Gastrocnemius medialis (tissue), 4 donors: ENCODE data around the gene MACROH2A2. TPM values are rescaled to one million over a fixed set of nuclear protein-coding genes. Genes with fewer than 3 reads are reported as not detected.

Source experiments
- ATAC-seq, 2 donors: fragments of 150-250 bp; one replicate each; pipeline ENCODE4 v1.9.1; 2016
- DNase-seq, 2 donors: peaks; one replicate each; pipeline ENCODE4 v3.0.0-alpha.2; 2019
- H3K27ac ChIP-seq, 4 donors: fragments of 200-600 bp; sonication (generic); 1 replicate in 1 of 4; 2 replicates in 3 of 4; pipeline ENCODE4 v1.5.1; 2016 to 2018; ENCODE audit warnings: mild to moderate bottlenecking in 2 of 4, moderate library complexity in 1 of 4
- H3K27me3 ChIP-seq, 3 donors: fragments of 200-600 bp; sonication (generic) in 2 of 3; 1 replicate in 1 of 3; 2 replicates in 2 of 3; pipeline versions ENCODE4 v1.5.1 to v1.6.0; 2016 to 2019; ENCODE audit warnings: mild to moderate bottlenecking in 1 of 3, moderate library complexity in 1 of 3
- H3K36me3 ChIP-seq, 2 donors: fragments of 200-600 bp; sonication (generic) in 1 of 2; one replicate each; pipeline ENCODE4 v1.5.1; 2017 to 2018
- H3K4me1 ChIP-seq, 2 donors: fragments of 200-600 bp; sonication (generic) in 1 of 2; one replicate each; pipeline ENCODE4 v1.5.1; 2016 to 2017; ENCODE audit warnings: mild to moderate bottlenecking in 2 of 2
- H3K4me3 ChIP-seq, 4 donors: fragments of 200-600 bp; sonication (generic) in 3 of 4; 1 replicate in 1 of 4; 2 replicates in 3 of 4; pipeline ENCODE4 v1.5.1; 2016 to 2019; ENCODE audit warnings: mild to moderate bottlenecking in 2 of 4
- H3K9me3 ChIP-seq, 3 donors: fragments of 200-600 bp; sonication (generic) in 2 of 3; 1 replicate in 1 of 3; 2 replicates in 2 of 3; pipeline ENCODE4 v1.5.1; 2016 to 2019
- POLR2A ChIP-seq, 2 donors: fragments of 450-650 bp; IDR thresholded peaks; one replicate each; pipeline ENCODE4 v1.6.1; 2017; ENCODE audit warnings: antibody characterized with exemption in 2 of 2, mild to moderate bottlenecking in 2 of 2, moderate library complexity in 2 of 2
- in situ Hi-C, 4 donors: fragments of 200-750 bp; cut with MboI; loops; one replicate each; pipeline versions ENCODE4 v1.15.0 to v1.8.0; 2017; ENCODE audit warnings: low sequenced_read_pairs in 4 of 4
- intact Hi-C: fragments of 100-400 bp; cut with DNase I; formaldehyde crosslinking; loops from one replicate; pipeline ENCODE4 v1.15.1; 2023; ENCODE audit warnings: low total_unique reads
- total RNA-seq, 4 donors: library from RNA; depleted of rRNA; stranded (reverse); fragments of >200 nt; gene quantifications; one replicate each; pipeline versions ENCODE4 v1.1.0 to v1.2.3, GENCODE V29; 2016
- TF ChIP-seq, protein P1 (sequence below), 5 experiments: fragments of 450-650 bp in 3 of 5; fragments of 200-600 bp in 2 of 5; sonication (generic) in 2 of 5; IDR thresholded peaks in 4 of 5; conservative IDR thresholded peaks in 1 of 5; 1 replicate in 4 of 5; 2 replicates in 1 of 5; pipeline ENCODE4 v1.5.1; 2016 to 2019; ENCODE audit warnings: antibody characterized with exemption in 5 of 5, mild to moderate bottlenecking in 3 of 5, moderate library complexity in 3 of 5

Gene MACROH2A2
- total RNA-seq, 4 donors from 2014 or later = 0.53 to 5.2 (median 4.3) TPM

GRCh38 chr10:70131560-70131937 lies 78.9 kb downstream of the MACROH2A2 start:
- TF ChIP-seq POLR2A (IDR thresholded peaks at IDR 0.05) = no peak
- TF ChIP-seq, protein P1, sequence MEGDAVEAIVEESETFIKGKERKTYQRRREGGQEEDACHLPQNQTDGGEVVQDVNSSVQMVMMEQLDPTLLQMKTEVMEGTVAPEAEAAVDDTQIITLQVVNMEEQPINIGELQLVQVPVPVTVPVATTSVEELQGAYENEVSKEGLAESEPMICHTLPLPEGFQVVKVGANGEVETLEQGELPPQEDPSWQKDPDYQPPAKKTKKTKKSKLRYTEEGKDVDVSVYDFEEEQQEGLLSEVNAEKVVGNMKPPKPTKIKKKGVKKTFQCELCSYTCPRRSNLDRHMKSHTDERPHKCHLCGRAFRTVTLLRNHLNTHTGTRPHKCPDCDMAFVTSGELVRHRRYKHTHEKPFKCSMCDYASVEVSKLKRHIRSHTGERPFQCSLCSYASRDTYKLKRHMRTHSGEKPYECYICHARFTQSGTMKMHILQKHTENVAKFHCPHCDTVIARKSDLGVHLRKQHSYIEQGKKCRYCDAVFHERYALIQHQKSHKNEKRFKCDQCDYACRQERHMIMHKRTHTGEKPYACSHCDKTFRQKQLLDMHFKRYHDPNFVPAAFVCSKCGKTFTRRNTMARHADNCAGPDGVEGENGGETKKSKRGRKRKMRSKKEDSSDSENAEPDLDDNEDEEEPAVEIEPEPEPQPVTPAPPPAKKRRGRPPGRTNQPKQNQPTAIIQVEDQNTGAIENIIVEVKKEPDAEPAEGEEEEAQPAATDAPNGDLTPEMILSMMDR (IDR thresholded peaks at IDR 0.05 in 4 of 5, conservative IDR thresholded peaks at IDR 0.05 in 1 of 5) = no peak
- no peaks in the 10 kb centered on the region for H3K9me3 ChIP-seq
- H3K4me3 ChIP-seq = peak overlapping the region in 3 of 4 donors; percentile 68 to 86 (median 74)
- peaks cover 34 to 40% of the 10 kb centered on the region in 2 donors for H3K4me1 ChIP-seq
- H3K27me3 ChIP-seq = no peaks in the 10 kb centered on the region
- DNase-seq (no peak), ATAC-seq (no peak)
- intact Hi-C loops = loop anchor here (10.0 kb wide), 2 partner anchors 227 to 1733 kb away; no protein-coding TSS in a partner anchor
- in situ Hi-C loops = no loop called here
- H3K36me3 ChIP-seq = no peaks in the 10 kb centered on the region
- H3K27ac ChIP-seq = peak overlapping the region; percentile 83 to 87 (median 86)

DNA sequence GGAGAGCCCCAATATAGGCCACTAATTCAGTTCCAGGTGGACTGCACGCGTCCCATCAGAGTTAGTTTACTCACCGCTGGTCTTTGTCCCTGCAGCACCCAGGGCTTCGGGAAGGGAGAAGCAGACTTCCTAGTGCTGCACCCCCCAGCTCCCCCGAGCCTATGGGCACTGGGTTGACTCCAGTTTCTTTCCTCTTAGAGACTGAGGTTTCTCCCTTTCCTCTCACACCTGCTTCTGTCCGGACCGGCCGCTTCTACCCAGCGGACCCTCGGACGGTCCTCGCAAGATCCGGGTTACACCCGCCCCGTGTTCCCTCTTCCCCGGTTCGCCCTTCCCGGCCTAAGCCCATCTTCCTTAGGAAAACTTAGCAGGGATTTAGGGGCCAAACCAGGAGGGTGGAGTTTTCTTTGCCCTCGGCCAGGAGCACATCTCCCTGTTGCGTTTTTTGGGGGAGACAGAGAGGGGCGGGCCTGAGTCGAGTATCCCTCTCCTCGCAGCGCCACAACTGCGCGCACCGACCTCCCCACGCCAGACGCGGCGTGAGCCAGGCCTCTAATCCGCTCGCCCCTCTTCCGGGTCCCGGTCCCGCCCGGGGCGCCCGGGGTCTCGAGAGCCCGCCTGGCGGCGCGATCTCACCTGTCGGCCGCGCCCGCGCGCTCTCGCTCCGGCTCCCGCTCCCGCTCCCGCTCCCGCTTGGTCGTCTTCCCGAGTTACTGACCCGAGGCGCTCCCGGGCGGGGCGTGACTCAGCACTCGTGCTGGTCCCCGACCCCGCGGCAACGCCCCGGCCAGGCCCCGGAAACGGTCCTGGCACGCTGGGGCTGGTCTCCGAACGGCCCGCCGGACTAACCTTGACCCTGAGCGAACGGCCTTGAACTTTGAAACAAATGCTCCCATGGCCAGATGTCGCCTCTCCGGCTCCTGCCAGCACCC lies 79.7 kb downstream of the MACROH2A2 start, which contains the start of gene AIFM2:
TSS of gene AIFM2 (minus strand) at position 728 of the 932 bp plus-strand sequence. CDS start 8,741 bp downstream, outside the sequence.
- Histone ChIP-seq H3K27me3 (no peaks in the 10 kb centered on the region), H3K9me3 (no peaks in the 10 kb centered on the region), H3K27ac (peak within 1 kb of the TSS; percentile 83 to 87 (median 86)), H3K36me3 (no peaks in the 10 kb centered on the region), H3K4me3 (peak within 1 kb of the TSS; percentile 68 to 86 (median 72)), H3K4me1 (peaks cover 34 to 40% of the 10 kb centered on the region in 2 donors)
- intact Hi-C loops (loop anchor here (10.0 kb wide), 2 partner anchors 228 to 1732 kb away; no protein-coding TSS in a partner anchor), in situ Hi-C loops (no loop called here)
- peak; percentile 61 to 84 for DNase-seq
- TF ChIP-seq, protein P1 (IDR thresholded peaks at IDR 0.05 in 4 of 5, conservative IDR thresholded peaks at IDR 0.05 in 1 of 5) = peak in 2 of 5 experiments; percentile 18 to 32
- peak; percentile 45 to 49 for TF ChIP-seq POLR2A (IDR thresholded peaks at IDR 0.05)
- peak; percentile 62 to 70 for ATAC-seq

DNA sequence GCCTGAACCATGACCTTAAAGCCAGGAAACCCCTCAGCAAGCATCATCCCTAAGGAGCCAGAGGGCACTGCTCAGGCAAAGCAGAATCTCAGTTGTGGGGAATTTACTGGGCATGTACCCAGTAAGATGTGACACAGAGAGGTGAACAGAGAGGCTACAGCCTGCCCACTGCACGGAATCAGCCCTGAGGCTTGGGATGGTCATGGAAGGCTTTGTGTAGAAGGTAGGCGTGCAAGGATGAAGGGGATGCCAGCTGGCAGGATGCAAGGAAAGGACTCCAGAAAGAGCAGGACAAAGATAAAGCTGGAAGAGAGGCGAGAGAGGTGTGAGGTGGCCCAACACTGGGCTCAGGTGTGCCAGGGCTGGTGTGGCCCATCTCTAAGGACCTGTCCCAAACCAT lies 82.4 kb downstream of the MACROH2A2 start:
- Histone ChIP-seq H3K4me1 (peaks cover 34 to 40% of the 10 kb centered on the region in 2 donors), H3K27me3 (no peaks in the 10 kb centered on the region), H3K4me3 (no peak overlapping the region), H3K36me3 (no peaks in the 10 kb centered on the region), H3K27ac (peak overlapping the region; percentile 61 to 76 (median 76)), H3K9me3 (no peaks in the 10 kb centered on the region)
- in situ Hi-C loops (no loop called here), intact Hi-C loops (loop anchor here (10.0 kb wide), 2 partner anchors 230 to 1730 kb away; no protein-coding TSS in a partner anchor)
- DNase-seq = no peak
- no peak for TF ChIP-seq POLR2A (IDR thresholded peaks at IDR 0.05)
- TF ChIP-seq, protein P1 (IDR thresholded peaks at IDR 0.05 in 4 of 5, conservative IDR thresholded peaks at IDR 0.05 in 1 of 5) = no peak
- no peak for ATAC-seq

DNA sequence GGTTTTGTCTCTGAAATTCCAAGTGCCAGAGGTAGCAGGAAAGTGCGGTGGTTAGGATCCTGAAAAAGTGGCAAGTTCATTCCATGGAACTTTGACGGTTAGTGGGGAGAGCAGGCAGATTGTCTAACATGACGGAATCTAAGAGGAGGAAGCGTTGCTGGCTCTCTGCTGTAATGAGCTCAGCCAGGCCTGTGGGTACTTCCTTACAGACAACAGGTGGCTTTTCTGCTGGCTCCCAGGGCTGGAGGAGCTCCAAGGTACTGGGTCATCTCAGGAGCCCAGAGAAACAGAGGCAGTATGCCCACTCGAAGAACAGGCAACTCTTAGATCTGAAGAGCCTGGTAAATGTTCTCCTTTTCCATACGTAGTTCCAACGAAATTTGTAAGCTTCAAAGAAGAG lies 83.0 kb downstream of the MACROH2A2 start:
- Histone ChIP-seq H3K4me3 (no peak overlapping the region), H3K36me3 (no peaks in the 10 kb centered on the region), H3K9me3 (no peaks in the 10 kb centered on the region), H3K27me3 (no peaks in the 10 kb centered on the region), H3K27ac (peak overlapping the region; percentile 61 to 76 (median 76)), H3K4me1 (peaks cover 34 to 35% of the 10 kb centered on the region in 2 donors)
- ATAC-seq = peak; percentile 81 to 84
- DNase-seq = peak; percentile 73 to 92
- intact Hi-C loops (loop anchor here (10.0 kb wide), 2 partner anchors 231 to 1729 kb away; no protein-coding TSS in a partner anchor), in situ Hi-C loops (no loop called here)
- no peak for TF ChIP-seq POLR2A (IDR thresholded peaks at IDR 0.05)

- Histone ChIP-seq H3K4me1 (peaks cover 23 to 27% of the 10 kb centered on the region in 2 donors), H3K27me3 (no peaks in the 10 kb centered on the region), H3K9me3 (no peaks in the 10 kb centered on the region), H3K27ac (no peak overlapping the region), H3K4me3 (no peak overlapping the region), H3K36me3 (no peaks in the 10 kb centered on the region)
- ATAC-seq (no peak), DNase-seq (no peak)
- intact Hi-C loops (loop anchor here (10.0 kb wide), 2 partner anchors 232 to 1728 kb away; no protein-coding TSS in a partner anchor), in situ Hi-C loops (no loop called here)
- TF ChIP-seq, protein P1 (IDR thresholded peaks at IDR 0.05 in 4 of 5, conservative IDR thresholded peaks at IDR 0.05 in 1 of 5) = no peak
- no peak for TF ChIP-seq POLR2A (IDR thresholded peaks at IDR 0.05)
Measured at GRCh38 chr10:70137135-70137534, 84.5 kb downstream of the MACROH2A2 start.
